BE2C (cell line): ENCODE measurements around the gene TSPAN9.

Source experiments
- DNase-seq: peaks from one replicate; pipeline ENCODE4 v3.0.0-alpha.2; 2020
- H3K27me3 ChIP-seq: fragments of 250-450 bp; sonication (Bioruptor Pico); 2 replicates; pipeline ENCODE4 v1.5.1; 2020; ENCODE audit warnings: mild to moderate bottlenecking
- H3K36me3 ChIP-seq: fragments of 250-450 bp; sonication (Bioruptor Pico); 2 replicates; pipeline ENCODE4 v1.5.1; 2020; ENCODE audit warnings: mild to moderate bottlenecking
- H3K4me1 ChIP-seq: fragments of 250-450 bp; sonication (Bioruptor Pico); 2 replicates; pipeline ENCODE4 v1.5.1; 2020
- H3K4me3 ChIP-seq: 2 replicates; pipeline ENCODE4 v1.5.1; 2011; ENCODE audit warnings: low read depth, low read length
- H3K9me3 ChIP-seq: fragments of 250-450 bp; sonication (Bioruptor Pico); 2 replicates; pipeline ENCODE4 v1.5.1; 2020
- CTCF ChIP-seq: IDR thresholded peaks from 2 replicates; pipeline ENCODE4 v1.5.1; 2012; ENCODE audit warnings: mild to moderate bottlenecking, low read depth, low read length

Gene TSPAN9

GRCh38 chr12:3269594-3269993 is 192.4 kb downstream of the TSPAN9 start:
- DNase-seq: no peak

GRCh38 chr12:3271146-3271545 is 194.0 kb downstream of the TSPAN9 start:
- no peak for DNase-seq
- Histone ChIP-seq H3K36me3 (no peaks in the 10 kb centered on the region), H3K4me1 (peaks cover 4% of the 10 kb centered on the region), H3K4me3 (no peak overlapping the region), H3K9me3 (no peaks in the 10 kb centered on the region), H3K27me3 (no peaks in the 10 kb centered on the region)
- no peak for TF ChIP-seq CTCF

More at GRCh38 chr12:3269594-3269993, 192.4 kb downstream of the TSPAN9 start:
- peaks cover 11% of the 10 kb centered on the region for H3K4me1 ChIP-seq
- no peak overlapping the region for H3K4me3 ChIP-seq
- TF ChIP-seq CTCF: no peak
- no peaks in the 10 kb centered on the region for H3K9me3 ChIP-seq
- no peaks in the 10 kb centered on the region for H3K27me3 ChIP-seq
- no peaks in the 10 kb centered on the region for H3K36me3 ChIP-seq

GRCh38 chr12:3271639-3272038 is 194.5 kb downstream of the TSPAN9 start:
- no peak for TF ChIP-seq CTCF
- DNase-seq: no peak
- Histone ChIP-seq H3K4me3 (no peak overlapping the region), H3K36me3 (no peaks in the 10 kb centered on the region), H3K9me3 (no peaks in the 10 kb centered on the region), H3K27me3 (no peaks in the 10 kb centered on the region), H3K4me1 (peaks cover 4% of the 10 kb centered on the region)

GRCh38 chr12:3272958-3273357 is 195.8 kb downstream of the TSPAN9 start:
- H3K4me1 ChIP-seq: no peaks in the 10 kb centered on the region; the same call in 1 of the 2 replicates
- no peak overlapping the region for H3K4me3 ChIP-seq
- no peaks in the 10 kb centered on the region for H3K36me3 ChIP-seq
- no peaks in the 10 kb centered on the region for H3K27me3 ChIP-seq
- TF ChIP-seq CTCF: no peak
- no peak for DNase-seq
- no peaks in the 10 kb centered on the region for H3K9me3 ChIP-seq

- no peaks in the 10 kb centered on the region for H3K27me3 ChIP-seq
- no peaks in the 10 kb centered on the region for H3K36me3 ChIP-seq
- H3K4me3 ChIP-seq: no peak overlapping the region
- DNase-seq: no peak
- no peaks in the 10 kb centered on the region for H3K9me3 ChIP-seq
- no peak for TF ChIP-seq CTCF
- no peaks in the 10 kb centered on the region; the same call in 1 of the 2 replicates for H3K4me1 ChIP-seq
Measured at GRCh38 chr12:3273409-3273853, 196.3 kb downstream of the TSPAN9 start.

- H3K4me3 ChIP-seq: no peak overlapping the region
- no peak for DNase-seq
- no peaks in the 10 kb centered on the region; the same call in 1 of the 2 replicates for H3K4me1 ChIP-seq
- no peak for TF ChIP-seq CTCF
- H3K9me3 ChIP-seq: no peaks in the 10 kb centered on the region
- no peaks in the 10 kb centered on the region for H3K27me3 ChIP-seq
- H3K36me3 ChIP-seq: no peaks in the 10 kb centered on the region
Measured at GRCh38 chr12:3274664-3275063, 197.5 kb downstream of the TSPAN9 start.
